Liver (tissue), 9 donors: ENCODE results near the gene KRTAP5-10. TPM values are rescaled to one million over a fixed set of nuclear protein-coding genes. Genes with fewer than 3 reads are reported as not detected.
"Not testable (repeated sequence)": the region's sequence is repeated elsewhere in the genome, so short reads cannot be mapped to it uniquely, and the experiment has no call there.

Source experiments
- DNase-seq: peaks from one replicate; pipeline ENCODE4 v3.0.0-alpha.2; 2017; ENCODE audit warnings: low spot score
- H3K27ac ChIP-seq, 2 donors: one replicate each; pipeline ENCODE4 v1.7.0; 2013; ENCODE audit warnings: inconsistent platforms in 2 of 2, low read length in 2 of 2, control low read depth in 1 of 2, low read depth in 1 of 2, mild to moderate bottlenecking in 1 of 2
- H3K27me3 ChIP-seq, 4 donors: one replicate each; pipeline versions ENCODE4 v1.6.1 to v1.7.0; 2013; ENCODE audit warnings: low read length in 3 of 4, inconsistent platforms in 1 of 4, mild to moderate bottlenecking in 1 of 4, moderate library complexity in 1 of 4; ENCODE audit not compliant: control insufficient read depth in 4 of 4, insufficient read depth in 4 of 4
- H3K36me3 ChIP-seq, 4 donors: one replicate each; pipeline versions ENCODE4 v1.6.1 to v1.7.0; 2013; ENCODE audit warnings: low read length in 3 of 4, mild to moderate bottlenecking in 3 of 4, low read depth in 1 of 4, moderate library complexity in 1 of 4; ENCODE audit not compliant: control insufficient read depth in 4 of 4, insufficient read depth in 3 of 4
- H3K4me1 ChIP-seq, 4 donors: one replicate each; pipeline versions ENCODE4 v1.6.1 to v1.7.0; 2013; ENCODE audit warnings: low read length in 3 of 4, mild to moderate bottlenecking in 3 of 4, moderate library complexity in 1 of 4; ENCODE audit not compliant: control insufficient read depth in 4 of 4, insufficient read depth in 4 of 4
- H3K4me3 ChIP-seq, 3 donors: one replicate each; pipeline versions ENCODE4 v1.6.1 to v1.7.0; 2013; ENCODE audit warnings: low read length in 3 of 3, control low read depth in 1 of 3, low read depth in 1 of 3, mild to moderate bottlenecking in 1 of 3
- H3K9ac ChIP-seq, 2 donors: one replicate each; pipeline ENCODE4 v1.7.0; 2013; ENCODE audit warnings: low read length in 2 of 2, mild to moderate bottlenecking in 2 of 2, moderate library complexity in 2 of 2, control low read depth in 1 of 2, low read depth in 1 of 2
- H3K9me3 ChIP-seq, 4 donors: one replicate each; pipeline versions ENCODE4 v1.6.1 to v1.7.0; 2013; ENCODE audit warnings: low read length in 3 of 4; ENCODE audit not compliant: control insufficient read depth in 4 of 4
- FOXA1 ChIP-seq: IDR thresholded peaks from 2 replicates; pipeline ENCODE4 v1.6.1; 2016; ENCODE audit warnings: antibody characterized with exemption
- FOXA2 ChIP-seq: IDR thresholded peaks from 2 replicates; pipeline ENCODE4 v1.6.1; 2016; ENCODE audit warnings: antibody characterized with exemption
- GABPA ChIP-seq, 2 donors: IDR thresholded peaks in 1 of 2; conservative IDR thresholded peaks in 1 of 2; 2 replicates each; pipeline ENCODE4 v1.6.1; 2016; ENCODE audit warnings: antibody characterized with exemption in 2 of 2, mild to moderate bottlenecking in 1 of 2, moderate library complexity in 1 of 2
- HNF4A ChIP-seq, 2 donors: conservative IDR thresholded peaks; 2 replicates each; pipeline ENCODE4 v1.6.1; 2016; ENCODE audit warnings: antibody characterized with exemption in 2 of 2, mild to moderate bottlenecking in 2 of 2
- HNF4G ChIP-seq: IDR thresholded peaks from 2 replicates; pipeline ENCODE4 v1.6.1; 2016; ENCODE audit warnings: antibody characterized with exemption
- JUND ChIP-seq, 2 donors: IDR thresholded peaks; 2 replicates each; pipeline ENCODE4 v1.6.1; 2016; ENCODE audit warnings: antibody characterized with exemption in 2 of 2
- MAX ChIP-seq: IDR thresholded peaks from 2 replicates; pipeline ENCODE4 v1.6.1; 2016; ENCODE audit warnings: antibody characterized with exemption
- NR2F2 ChIP-seq: IDR thresholded peaks from 2 replicates; pipeline ENCODE4 v1.6.1; 2016; ENCODE audit warnings: antibody characterized with exemption
- RAD21 ChIP-seq, 2 donors: IDR thresholded peaks; 2 replicates each; pipeline ENCODE4 v1.6.1; 2016; ENCODE audit warnings: antibody characterized with exemption in 2 of 2, mild to moderate bottlenecking in 2 of 2
- REST ChIP-seq: IDR thresholded peaks from 2 replicates; pipeline ENCODE4 v1.6.1; 2016; ENCODE audit warnings: antibody characterized with exemption, mild to moderate bottlenecking
- RXRA ChIP-seq, 2 donors: IDR thresholded peaks; 2 replicates each; pipeline ENCODE4 v1.6.1; 2017 to 2018; ENCODE audit warnings: antibody characterized with exemption in 2 of 2, mild to moderate bottlenecking in 1 of 2
- SP1 ChIP-seq: IDR thresholded peaks from 2 replicates; pipeline ENCODE4 v1.6.1; 2018; ENCODE audit warnings: antibody characterized with exemption, mild to moderate bottlenecking
- TAF1 ChIP-seq: conservative IDR thresholded peaks from 2 replicates; pipeline ENCODE4 v1.6.1; 2016; ENCODE audit warnings: antibody characterized with exemption, mild to moderate bottlenecking
- YY1 ChIP-seq: IDR thresholded peaks from 2 replicates; pipeline ENCODE4 v1.6.1; 2016; ENCODE audit warnings: antibody characterized with exemption, mild to moderate bottlenecking
- WGBS: extraction: QIAGEN DNeasy Blood & Tissue Kit; methylation state at CpG from one replicate; pipeline ENCODE4 v1.1.7; 2013; 5-methylcytosine and 5-hydroxymethylcytosine counted together
- polyA plus RNA-seq, 2 donors: library from polyadenylated mRNA; stranded (reverse) in 1 of 2; unstranded in 1 of 2; fragments of 200-250 nt in 1 of 2; fragments of >200 nt in 1 of 2; fragmentation: Nextera tagmentation in 1 of 2; extraction: Ambion mirVana in 1 of 2; gene quantifications; one replicate each; pipeline versions ENCODE4 v1.2.1 to v1.2.3, GENCODE V29; 2013 to 2015
- total RNA-seq, 2 donors: library from RNA; depleted of rRNA; stranded (reverse); fragments of >200 nt; gene quantifications; one replicate each; pipeline ENCODE4 v1.2.3, GENCODE V29; 2014
- TF ChIP-seq, protein P1 (sequence below): IDR thresholded peaks from 2 replicates; pipeline ENCODE4 v1.6.1; 2016; ENCODE audit warnings: antibody characterized with exemption
- TF ChIP-seq, protein P2 (sequence below): IDR thresholded peaks from 2 replicates; pipeline ENCODE4 v1.6.1; 2016; ENCODE audit warnings: antibody characterized with exemption
- TF ChIP-seq, protein P3 (sequence below): fragments of 150-350 bp; IDR thresholded peaks from 2 replicates; pipeline ENCODE4 v1.5.1; 2017; ENCODE audit warnings: improper control_type of control experiment, low read depth, low read length; ENCODE audit not compliant: missing input control
- donor health status: healthy.
- donor health status: healthy.
- donor health status: healthy.
- donor health status: healthy.
- donor health status: healthy.

KRTAP5-10 gene
- total and polyA plus RNA-seq, 4 donors: 0.14 TPM; not detected in 3

- no peak overlapping the region for H3K27ac ChIP-seq
- H3K4me3 ChIP-seq: no peak overlapping the region
- H3K9me3 ChIP-seq: no peaks in the 10 kb centered on the region
- DNase-seq: no peak
- 87% methylated on average over 4 of the region's 4 CpGs for WGBS
- no peaks in the 10 kb centered on the region for H3K36me3 ChIP-seq
- no peaks in the 10 kb centered on the region for H3K27me3 ChIP-seq
- no peak overlapping the region for H3K9ac ChIP-seq
- TF ChIP-seq RXRA (IDR thresholded peaks at IDR 0.05) (no peak), HNF4A (conservative IDR thresholded peaks at IDR 0.05) (peak; percentile 36 to 45)
- peaks cover 0 to 4% (median 3%) of the 10 kb centered on the region in 4 donors for H3K4me1 ChIP-seq
Measured at GRCh38 chr11:71564430-71564829, 933 bp upstream of the KRTAP5-10 start.

DNA sequence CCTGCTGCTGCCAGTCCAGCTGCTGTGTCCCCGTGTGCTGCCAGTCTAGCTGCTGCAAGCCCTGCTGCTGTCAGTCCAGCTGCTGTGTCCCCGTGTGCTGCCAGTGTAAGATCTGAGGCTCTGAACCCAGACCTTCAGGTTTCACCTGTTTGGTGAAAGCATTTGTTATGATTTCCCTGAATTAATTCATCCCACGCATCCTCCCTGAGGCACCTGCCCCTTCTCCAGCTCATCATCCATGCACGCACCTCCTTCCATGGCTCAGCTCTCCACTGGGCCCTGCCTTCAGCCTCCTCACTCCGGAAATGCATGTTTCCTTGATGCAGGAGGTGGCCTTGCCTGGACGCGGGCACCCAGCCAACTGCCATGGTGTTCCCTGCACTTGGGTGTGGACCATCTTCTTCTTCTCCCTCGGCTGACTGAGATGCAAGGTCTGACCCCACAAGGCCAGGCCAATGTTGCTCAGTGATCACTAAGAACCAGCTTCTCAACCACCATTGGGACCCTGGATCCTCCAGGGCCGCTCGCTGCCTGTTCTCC, 788 bp downstream of the KRTAP5-10 start:
- no peaks in the 10 kb centered on the region for H3K36me3 ChIP-seq
- no peaks in the 10 kb centered on the region for H3K27me3 ChIP-seq
- TF ChIP-seq RAD21 (IDR thresholded peaks at IDR 0.05) (no peak), FOXA2 (no peak), FOXA1 (no peak), SP1 (no peak), TAF1 (no peak), YY1 (no peak), GABPA (IDR thresholded peaks at IDR 0.05 in 1 of 2, conservative IDR thresholded peaks at IDR 0.05 in 1 of 2) (no peak), HNF4G (no peak), JUND (IDR thresholded peaks at IDR 0.05) (no peak), REST (no peak), NR2F2 (no peak), MAX (no peak), HNF4A (conservative IDR thresholded peaks at IDR 0.05) (no peak), RXRA (IDR thresholded peaks at IDR 0.05) (no peak)
- TF ChIP-seq, protein P1, sequence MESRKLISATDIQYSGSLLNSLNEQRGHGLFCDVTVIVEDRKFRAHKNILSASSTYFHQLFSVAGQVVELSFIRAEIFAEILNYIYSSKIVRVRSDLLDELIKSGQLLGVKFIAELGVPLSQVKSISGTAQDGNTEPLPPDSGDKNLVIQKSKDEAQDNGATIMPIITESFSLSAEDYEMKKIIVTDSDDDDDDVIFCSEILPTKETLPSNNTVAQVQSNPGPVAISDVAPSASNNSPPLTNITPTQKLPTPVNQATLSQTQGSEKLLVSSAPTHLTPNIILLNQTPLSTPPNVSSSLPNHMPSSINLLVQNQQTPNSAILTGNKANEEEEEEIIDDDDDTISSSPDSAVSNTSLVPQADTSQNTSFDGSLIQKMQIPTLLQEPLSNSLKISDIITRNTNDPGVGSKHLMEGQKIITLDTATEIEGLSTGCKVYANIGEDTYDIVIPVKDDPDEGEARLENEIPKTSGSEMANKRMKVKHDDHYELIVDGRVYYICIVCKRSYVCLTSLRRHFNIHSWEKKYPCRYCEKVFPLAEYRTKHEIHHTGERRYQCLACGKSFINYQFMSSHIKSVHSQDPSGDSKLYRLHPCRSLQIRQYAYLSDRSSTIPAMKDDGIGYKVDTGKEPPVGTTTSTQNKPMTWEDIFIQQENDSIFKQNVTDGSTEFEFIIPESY: no peak
- TF ChIP-seq, protein P2, sequence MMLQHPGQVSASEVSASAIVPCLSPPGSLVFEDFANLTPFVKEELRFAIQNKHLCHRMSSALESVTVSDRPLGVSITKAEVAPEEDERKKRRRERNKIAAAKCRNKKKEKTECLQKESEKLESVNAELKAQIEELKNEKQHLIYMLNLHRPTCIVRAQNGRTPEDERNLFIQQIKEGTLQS: no peak
- TF ChIP-seq, protein P3, sequence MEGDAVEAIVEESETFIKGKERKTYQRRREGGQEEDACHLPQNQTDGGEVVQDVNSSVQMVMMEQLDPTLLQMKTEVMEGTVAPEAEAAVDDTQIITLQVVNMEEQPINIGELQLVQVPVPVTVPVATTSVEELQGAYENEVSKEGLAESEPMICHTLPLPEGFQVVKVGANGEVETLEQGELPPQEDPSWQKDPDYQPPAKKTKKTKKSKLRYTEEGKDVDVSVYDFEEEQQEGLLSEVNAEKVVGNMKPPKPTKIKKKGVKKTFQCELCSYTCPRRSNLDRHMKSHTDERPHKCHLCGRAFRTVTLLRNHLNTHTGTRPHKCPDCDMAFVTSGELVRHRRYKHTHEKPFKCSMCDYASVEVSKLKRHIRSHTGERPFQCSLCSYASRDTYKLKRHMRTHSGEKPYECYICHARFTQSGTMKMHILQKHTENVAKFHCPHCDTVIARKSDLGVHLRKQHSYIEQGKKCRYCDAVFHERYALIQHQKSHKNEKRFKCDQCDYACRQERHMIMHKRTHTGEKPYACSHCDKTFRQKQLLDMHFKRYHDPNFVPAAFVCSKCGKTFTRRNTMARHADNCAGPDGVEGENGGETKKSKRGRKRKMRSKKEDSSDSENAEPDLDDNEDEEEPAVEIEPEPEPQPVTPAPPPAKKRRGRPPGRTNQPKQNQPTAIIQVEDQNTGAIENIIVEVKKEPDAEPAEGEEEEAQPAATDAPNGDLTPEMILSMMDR: no peak
- no peaks in the 10 kb centered on the region for H3K9me3 ChIP-seq
- H3K4me1 ChIP-seq: peaks cover 0 to 4% (median 3%) of the 10 kb centered on the region in 4 donors
- no peak for DNase-seq
- H3K27ac ChIP-seq: no peak overlapping the region
- H3K9ac ChIP-seq: no peak overlapping the region
- 80% methylated on average over 10 of the region's 10 CpGs for WGBS
- H3K4me3 ChIP-seq: no peak overlapping the region

GRCh38 chr11:71566626-71567599, 1.6 kb downstream of the KRTAP5-10 start:
- not testable (repeated sequence) for H3K9me3 ChIP-seq, H3K4me1 ChIP-seq, H3K27me3 ChIP-seq, H3K4me3 ChIP-seq, H3K36me3 ChIP-seq, H3K9ac ChIP-seq, H3K27ac ChIP-seq, DNase-seq
- 76% methylated on average over 19 of the region's 21 CpGs for WGBS
